ENCODE measurements around the gene SYT1.

SYT1 gene

GRCh38 chr12:79439175-79439825 lies 574.7 kb downstream of the SYT1 start:
- CTCF ChIA-PET = interaction anchor here (0.5 to 2.2 kb wide), 5 partner anchors 17 to 819 kb away, joined by 3 to 9 read pairs (median 3); no protein-coding TSS in a partner anchor
- POLR2A ChIA-PET = interaction anchor here (0.6 to 0.8 kb wide), 2 partner anchors 29 to 560 kb away, joined by 3 to 8 read pairs; no protein-coding TSS in a partner anchor

GRCh38 chr12:79441534-79441933 lies 577.0 kb downstream of the SYT1 start:
- Histone ChIP-seq H3K36me3 (ENCODE audit: control insufficient read depth in 2 of 2, insufficient read depth in 1 of 2, low read length in 2 of 2) (peaks cover 0 to 5% of the 10 kb centered on the region in 2 experiments; a peak in 1 of 3 replicates), H3K9me3 (ENCODE audit: control insufficient read depth, insufficient read depth, low read depth, low read length) (no peaks in the 10 kb centered on the region), H3K27ac (ENCODE audit: extremely low read depth, low read depth, low read length) (no peak overlapping the region), H3K4me3 (ENCODE audit: low read depth, low read length) (no peak overlapping the region), H3K4me1 (ENCODE audit: control insufficient read depth, insufficient read depth, low read length) (no peaks in the 10 kb centered on the region)
- TF ChIP-seq ZNF121 (tag by site-specific recombination; IDR thresholded peaks at IDR 0.05) (no peak), ZNF449 (tag by site-specific recombination; IDR thresholded peaks at IDR 0.05) (no peak), ZNF626 (tag by site-specific recombination; IDR thresholded peaks at IDR 0.05) (no peak), ZSCAN18 (tag by site-specific recombination; IDR thresholded peaks at IDR 0.05) (no peak), ZNF274 (IDR thresholded peaks at IDR 0.05; ENCODE audit: low read length) (no peak), ZNF274 (tag by site-specific recombination; IDR thresholded peaks at IDR 0.05; ENCODE audit: borderline replicate concordance) (no peak), ZNF423 (tag by site-specific recombination; IDR thresholded peaks at IDR 0.05) (no peak), BCL11A (tag by site-specific recombination; IDR thresholded peaks at IDR 0.05; ENCODE audit: low read depth) (no peak)
- CTCF ChIA-PET = no interaction called here
- POLR2A ChIA-PET = no interaction called here

More at GRCh38 chr12:79439175-79439825, 574.7 kb downstream of the SYT1 start:
- no peak overlapping the region for H3K4me3 ChIP-seq (ENCODE audit: low read depth, low read length)
- TF ChIP-seq YY2 (tag by site-specific recombination; IDR thresholded peaks at IDR 0.05) (no peak), ZNF660 (tag by site-specific recombination; IDR thresholded peaks at IDR 0.05) (no peak), SCRT2 (tag by site-specific recombination; IDR thresholded peaks at IDR 0.05) (no peak), ZNF629 (tag by site-specific recombination; IDR thresholded peaks at IDR 0.05) (no peak), ZNF302 (tag by site-specific recombination; IDR thresholded peaks at IDR 0.05; ENCODE audit: low read depth) (no peak), ZBTB20 (tag by site-specific recombination; IDR thresholded peaks at IDR 0.05) (no peak), ZNF677 (tag by site-specific recombination; IDR thresholded peaks at IDR 0.05) (no peak), ZNF449 (tag by site-specific recombination; IDR thresholded peaks at IDR 0.05) (no peak), ZBTB10 (tag by site-specific recombination; IDR thresholded peaks at IDR 0.05) (no peak), OVOL3 (tag by site-specific recombination; IDR thresholded peaks at IDR 0.05) (no peak), ZNF202 (tag by site-specific recombination; IDR thresholded peaks at IDR 0.05; ENCODE audit: borderline replicate concordance) (no peak), ZNF114 (tag by site-specific recombination; IDR thresholded peaks at IDR 0.05) (no peak), ZNF266 (tag by site-specific recombination; IDR thresholded peaks at IDR 0.05; ENCODE audit: low read depth) (no peak), ZNF626 (tag by site-specific recombination; IDR thresholded peaks at IDR 0.05) (no peak), PRDM1 (tag by site-specific recombination; IDR thresholded peaks at IDR 0.05) (no peak)
- H3K27ac ChIP-seq (ENCODE audit: extremely low read depth, low read depth, low read length) = no peak overlapping the region
- no peaks in the 10 kb centered on the region for H3K4me1 ChIP-seq (ENCODE audit: control insufficient read depth, insufficient read depth, low read length)
- H3K36me3 ChIP-seq (ENCODE audit: control insufficient read depth in 2 of 2, insufficient read depth in 1 of 2, low read length in 2 of 2) = no peaks in the 10 kb centered on the region
- H3K9me3 ChIP-seq (ENCODE audit: control insufficient read depth, insufficient read depth, low read depth, low read length) = no peaks in the 10 kb centered on the region

Measured in HEK293 (cell line).